ENCODE data around the gene IDH3A.
"Not testable (repeated sequence)": the region's sequence is repeated elsewhere in the genome, so short reads cannot be mapped to it uniquely, and the experiment has no call there.

The IDH3A gene

GRCh38 chr15:78140292-78140691 lies 8.9 kb upstream of the IDH3A start:
- TF ChIP-seq CTCF (IDR thresholded peaks at IDR 0.05; ENCODE audit: low read depth, low read length, missing control alignments): no peak
- DNase-seq (ENCODE audit: low read depth): no peak
- no peak overlapping the region for H3K4me3 ChIP-seq (ENCODE audit: low read depth, low read length)

GRCh38 chr15:78142332-78142731 lies 6.8 kb upstream of the IDH3A start:
- H3K4me3 ChIP-seq (ENCODE audit: low read depth, low read length): no peak overlapping the region
- no peak for DNase-seq (ENCODE audit: low read depth)
- no peak for TF ChIP-seq CTCF (IDR thresholded peaks at IDR 0.05; ENCODE audit: low read depth, low read length, missing control alignments)

- DNase-seq (ENCODE audit: low read depth): no peak
- TF ChIP-seq CTCF (IDR thresholded peaks at IDR 0.05; ENCODE audit: low read depth, low read length, missing control alignments): no peak
- H3K4me3 ChIP-seq (ENCODE audit: low read depth, low read length): no peak overlapping the region
Measured at GRCh38 chr15:78146425-78147154, 2.6 kb upstream of the IDH3A start.

GRCh38 chr15:78147566-78147965 lies 1.6 kb upstream of the IDH3A start:
- TF ChIP-seq CTCF (IDR thresholded peaks at IDR 0.05; ENCODE audit: low read depth, low read length, missing control alignments): no peak
- no peak for DNase-seq (ENCODE audit: low read depth)
- H3K4me3 ChIP-seq (ENCODE audit: low read depth, low read length): no peak overlapping the region

GRCh38 chr15:78148392-78149067 lies 632 bp upstream of the IDH3A start:
- peak overlapping the region; percentile 53 for H3K4me3 ChIP-seq (ENCODE audit: low read depth, low read length)
- DNase-seq (ENCODE audit: low read depth): no peak
- TF ChIP-seq CTCF (IDR thresholded peaks at IDR 0.05; ENCODE audit: low read depth, low read length, missing control alignments): no peak

- no peak for DNase-seq (ENCODE audit: low read depth)
- H3K4me3 ChIP-seq (ENCODE audit: low read depth, low read length): peak overlapping the region; percentile 66
- no peak for TF ChIP-seq CTCF (IDR thresholded peaks at IDR 0.05; ENCODE audit: low read depth, low read length, missing control alignments)
Measured at GRCh38 chr15:78149805-78150751, 916 bp downstream of the IDH3A start.

- DNase-seq (ENCODE audit: low read depth); H3K4me3 ChIP-seq (ENCODE audit: low read depth, low read length): not testable (repeated sequence)
Measured at GRCh38 chr15:78151075-78151474, 1.9 kb downstream of the IDH3A start.
